Measurements from ENCODE around the gene PRDM16. TPM values are rescaled to one million over a fixed set of nuclear protein-coding genes. Genes with fewer than 3 reads are reported as not detected.

The PRDM16 gene
- polyA plus RNA-seq, 3 donors, result not detected

- peaks cover 2% of the 10 kb centered on the region for H3K4me1 Mint-ChIP-seq
- H3K9ac ChIP-seq (ENCODE audit: insufficient read depth, low read length, poor library complexity, severe bottlenecking), result no peak overlapping the region
- H3K4me2 ChIP-seq (replicated peaks; ENCODE audit: extremely low read depth, low read length, poor library complexity, severe bottlenecking), result no peak overlapping the region
- no peaks in the 10 kb centered on the region for H3K9me3 ChIP-seq (replicated peaks in 1 of 2; ENCODE audit: control insufficient read depth in 1 of 2, insufficient read depth in 1 of 2, low read length in 2 of 2)
- no peak overlapping the region for H2AFZ ChIP-seq (ENCODE audit: insufficient read depth, low read depth, low read length, poor library complexity, severe bottlenecking)
- no peaks in the 10 kb centered on the region for H3K4me1 ChIP-seq (ENCODE audit: control insufficient read depth in 1 of 2, insufficient read depth in 2 of 2, low read length in 2 of 2)
- DNase-seq, result no peak
- H3K27me3 Mint-ChIP-seq (ENCODE audit: low read depth in 3 of 3), result peaks cover 8 to 23% (median 17%) of the 10 kb centered on the region in 3 donors
- no peaks in the 10 kb centered on the region for H3K79me2 ChIP-seq (ENCODE audit: insufficient read depth, low read length)
- intact Hi-C loops (cut with micrococcal nuclease), result no loop called here
- peaks cover 0 to 3% of the 10 kb centered on the region in 2 donors for H3K27me3 ChIP-seq (ENCODE audit: control insufficient read depth in 2 of 2, insufficient read depth in 2 of 2, low read length in 2 of 2)
- H3K4me3 Mint-ChIP-seq, result no peak overlapping the region
- H3K36me3 Mint-ChIP-seq, result no peaks in the 10 kb centered on the region
- TF ChIP-seq CTCF (IDR thresholded peaks at IDR 0.05), result no peak
- no peak overlapping the region for H3K27ac Mint-ChIP-seq
- H3K4me3 ChIP-seq (replicated peaks in 1 of 3; ENCODE audit: low read depth in 2 of 3, low read length in 3 of 3), result no peak overlapping the region
- WGBS (ENCODE audit: insufficient coverage), result 76% methylated on average over 23 of the region's 24 CpGs
- no peaks in the 10 kb centered on the region for H3K9me3 Mint-ChIP-seq
- H4K20me1 ChIP-seq (ENCODE audit: insufficient read depth, low read length), result no peaks in the 10 kb centered on the region
- no peak overlapping the region for H3K27ac ChIP-seq (ENCODE audit: low read depth in 1 of 2, low read length in 2 of 2)
- no peaks in the 10 kb centered on the region for H3K36me3 ChIP-seq (replicated peaks in 1 of 2; ENCODE audit: control insufficient read depth in 1 of 2, insufficient read depth in 2 of 2, low read length in 2 of 2)
These were observed 152.4 kb downstream of the PRDM16 start for GRCh38 chr1:3221112-3222041.

GRCh38 chr1:3222042-3222692 lies 153.2 kb downstream of the PRDM16 start:
- H3K27me3 ChIP-seq (ENCODE audit: control insufficient read depth in 2 of 2, insufficient read depth in 2 of 2, low read length in 2 of 2), result peaks cover 0 to 3% of the 10 kb centered on the region in 2 donors

More at GRCh38 chr1:3222042-3222692, 153.2 kb downstream of the PRDM16 start:
- Mint-ChIP-seq H3K9me3 (no peaks in the 10 kb centered on the region), H3K36me3 (no peaks in the 10 kb centered on the region), H3K27ac (no peak overlapping the region), H3K4me1 (peaks cover 2% of the 10 kb centered on the region), H3K27me3 (ENCODE audit: low read depth in 3 of 3) (peaks cover 7 to 21% (median 19%) of the 10 kb centered on the region in 3 donors), H3K4me3 (no peak overlapping the region)
- Histone ChIP-seq H2AFZ (ENCODE audit: insufficient read depth, low read depth, low read length, poor library complexity, severe bottlenecking) (no peak overlapping the region), H3K9ac (ENCODE audit: insufficient read depth, low read length, poor library complexity, severe bottlenecking) (no peak overlapping the region), H3K36me3 (replicated peaks in 1 of 2; ENCODE audit: control insufficient read depth in 1 of 2, insufficient read depth in 2 of 2, low read length in 2 of 2) (no peaks in the 10 kb centered on the region), H3K4me3 (replicated peaks in 1 of 3; ENCODE audit: low read depth in 2 of 3, low read length in 3 of 3) (no peak overlapping the region), H4K20me1 (ENCODE audit: insufficient read depth, low read length) (no peaks in the 10 kb centered on the region), H3K27ac (ENCODE audit: low read depth in 1 of 2, low read length in 2 of 2) (no peak overlapping the region), H3K9me3 (replicated peaks in 1 of 2; ENCODE audit: control insufficient read depth in 1 of 2, insufficient read depth in 1 of 2, low read length in 2 of 2) (no peaks in the 10 kb centered on the region), H3K79me2 (ENCODE audit: insufficient read depth, low read length) (no peaks in the 10 kb centered on the region), H3K4me2 (replicated peaks; ENCODE audit: extremely low read depth, low read length, poor library complexity, severe bottlenecking) (no peak overlapping the region), H3K4me1 (ENCODE audit: control insufficient read depth in 1 of 2, insufficient read depth in 2 of 2, low read length in 2 of 2) (no peaks in the 10 kb centered on the region)
- TF ChIP-seq CTCF (IDR thresholded peaks at IDR 0.05), result no peak
- 7% methylated on average over 4 of the region's 16 CpGs for WGBS (ENCODE audit: insufficient coverage)
- intact Hi-C loops (cut with micrococcal nuclease), result no loop called here
- DNase-seq, result peak; percentile 2 to 23 (median 17)

Measured in CD14-positive monocyte (primary cell).